KOPT-K1 (cell line): Measurements from ENCODE around the gene IQCK.

Source experiments
- H3K27ac ChIP-seq: fragments of 200-600 bp; sonication (generic); 2 replicates; pipeline ENCODE4 v1.5.1; 2016; ENCODE audit warnings: antibody characterized with exemption, mild to moderate bottlenecking, low read depth, low read length; ENCODE audit not compliant: poor library complexity, severe bottlenecking
- H3K36me3 ChIP-seq: fragments of 200-600 bp; sonication (generic); 2 replicates; pipeline ENCODE4 v1.5.1; 2017; ENCODE audit warnings: antibody characterized with exemption, mild to moderate bottlenecking, low read length, moderate library complexity; ENCODE audit not compliant: insufficient read depth
- H3K9me3 ChIP-seq: fragments of 200-600 bp; sonication (generic); 2 replicates; pipeline ENCODE4 v1.5.1; 2017; ENCODE audit warnings: antibody characterized with exemption, low read length, mild to moderate bottlenecking; ENCODE audit not compliant: insufficient read depth, poor library complexity, severe bottlenecking

Gene IQCK

GRCh38 chr16:19722981-19723380 is 4.9 kb downstream of the IQCK start:
- no peaks in the 10 kb centered on the region for H3K9me3 ChIP-seq
- no peak overlapping the region for H3K27ac ChIP-seq
- H3K36me3 ChIP-seq = no peaks in the 10 kb centered on the region

- H3K27ac ChIP-seq = no peak overlapping the region
- no peaks in the 10 kb centered on the region for H3K9me3 ChIP-seq
- no peaks in the 10 kb centered on the region for H3K36me3 ChIP-seq
Measured at GRCh38 chr16:19728636-19728965, 10.5 kb downstream of the IQCK start.

- H3K36me3 ChIP-seq = no peaks in the 10 kb centered on the region
- no peaks in the 10 kb centered on the region for H3K9me3 ChIP-seq
- no peak overlapping the region for H3K27ac ChIP-seq
Measured at GRCh38 chr16:19733551-19733950, 15.5 kb downstream of the IQCK start.

GRCh38 chr16:19735074-19735867 is 17.2 kb downstream of the IQCK start:
- Histone ChIP-seq H3K27ac (no peak overlapping the region), H3K36me3 (no peaks in the 10 kb centered on the region), H3K9me3 (no peaks in the 10 kb centered on the region)

GRCh38 chr16:19737306-19738038 is 19.4 kb downstream of the IQCK start:
- H3K36me3 ChIP-seq = no peaks in the 10 kb centered on the region
- no peaks in the 10 kb centered on the region for H3K9me3 ChIP-seq
- no peak overlapping the region for H3K27ac ChIP-seq

- Histone ChIP-seq H3K27ac (no peak overlapping the region), H3K36me3 (no peaks in the 10 kb centered on the region), H3K9me3 (no peaks in the 10 kb centered on the region)
Measured at GRCh38 chr16:19741354-19741753, 23.3 kb downstream of the IQCK start.

- H3K36me3 ChIP-seq = no peaks in the 10 kb centered on the region
- H3K27ac ChIP-seq = no peak overlapping the region
- no peaks in the 10 kb centered on the region for H3K9me3 ChIP-seq
Measured at GRCh38 chr16:19743816-19744159, 25.7 kb downstream of the IQCK start.

- Histone ChIP-seq H3K36me3 (no peaks in the 10 kb centered on the region), H3K27ac (no peak overlapping the region), H3K9me3 (no peaks in the 10 kb centered on the region)
Measured at GRCh38 chr16:19744670-19745069, 26.6 kb downstream of the IQCK start.

GRCh38 chr16:19745286-19746010 is 27.4 kb downstream of the IQCK start:
- H3K27ac ChIP-seq = no peak overlapping the region
- no peaks in the 10 kb centered on the region for H3K36me3 ChIP-seq
- H3K9me3 ChIP-seq = no peaks in the 10 kb centered on the region

- Histone ChIP-seq H3K27ac (no peak overlapping the region), H3K9me3 (no peaks in the 10 kb centered on the region), H3K36me3 (no peaks in the 10 kb centered on the region)
Measured at GRCh38 chr16:19746561-19746960, 28.5 kb downstream of the IQCK start.

- no peaks in the 10 kb centered on the region for H3K9me3 ChIP-seq
- no peak overlapping the region for H3K27ac ChIP-seq
- H3K36me3 ChIP-seq = no peaks in the 10 kb centered on the region
Measured at GRCh38 chr16:19748389-19749168, 30.5 kb downstream of the IQCK start.

GRCh38 chr16:19749571-19750080 is 31.6 kb downstream of the IQCK start:
- Histone ChIP-seq H3K36me3 (no peaks in the 10 kb centered on the region), H3K27ac (no peak overlapping the region), H3K9me3 (no peaks in the 10 kb centered on the region)

GRCh38 chr16:19751478-19752385 is 33.7 kb downstream of the IQCK start:
- Histone ChIP-seq H3K36me3 (no peaks in the 10 kb centered on the region), H3K9me3 (no peaks in the 10 kb centered on the region), H3K27ac (no peak overlapping the region)
